HG03103 (cell line): ENCODE results near the gene FGF1.
A peak's percentile ranks its signal among the peaks of the same experiment; 100 is the strongest.

Source experiments
- ATAC-seq: cut with Tn5 transposase; IDR thresholded peaks from one replicate; pipeline ENCODE4 v1.9.1; 2021; ENCODE audit warnings: low read depth; ENCODE audit not compliant: unreplicated experiment

Gene FGF1

DNA sequence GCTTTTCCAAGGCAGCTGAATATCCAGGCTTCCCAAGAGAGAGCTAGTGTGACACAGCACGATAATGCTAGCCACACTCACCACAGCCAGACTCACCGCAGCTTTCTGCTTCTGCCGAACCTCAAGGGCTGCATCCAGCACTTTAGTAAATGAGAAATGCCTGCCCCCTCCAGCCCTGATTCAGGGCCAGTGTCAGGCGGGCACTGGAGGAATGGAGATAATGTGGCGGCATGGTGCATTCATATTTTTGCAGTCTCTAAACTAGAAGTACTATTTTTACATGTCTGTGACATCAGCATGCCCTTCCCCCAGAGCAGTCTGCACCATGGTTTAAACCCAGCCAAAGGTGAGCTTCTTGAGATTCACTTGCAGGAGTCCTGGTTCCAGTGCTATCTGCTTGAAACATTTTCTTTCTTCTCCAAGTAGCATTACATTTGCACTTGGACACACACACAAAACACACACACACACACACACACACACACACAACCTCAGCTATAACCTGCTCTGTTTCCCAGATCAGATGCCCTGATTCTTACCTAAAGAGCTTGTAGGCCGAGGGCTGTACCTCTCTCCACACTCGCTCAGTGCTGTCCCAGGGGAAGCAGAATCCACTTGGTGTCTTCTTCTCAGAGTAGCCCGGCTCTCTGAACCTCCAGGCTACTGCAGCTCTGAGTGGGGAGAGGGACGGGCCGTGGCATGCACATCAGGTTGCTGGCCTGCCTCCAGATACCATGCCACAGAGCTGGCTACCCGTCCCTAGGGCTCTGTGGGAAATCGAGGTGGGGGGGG lies at the start of gene FGF1:
Gene FGF1, minus strand, starts transcription at position 673 of the 792 bp plus-strand sequence. CDS start 71,963 bp downstream, outside the sequence.
- no peak for ATAC-seq

GRCh38 chr5:142727735-142728047 lies 41.8 kb upstream of the FGF1 start:
- ATAC-seq = no peak

DNA sequence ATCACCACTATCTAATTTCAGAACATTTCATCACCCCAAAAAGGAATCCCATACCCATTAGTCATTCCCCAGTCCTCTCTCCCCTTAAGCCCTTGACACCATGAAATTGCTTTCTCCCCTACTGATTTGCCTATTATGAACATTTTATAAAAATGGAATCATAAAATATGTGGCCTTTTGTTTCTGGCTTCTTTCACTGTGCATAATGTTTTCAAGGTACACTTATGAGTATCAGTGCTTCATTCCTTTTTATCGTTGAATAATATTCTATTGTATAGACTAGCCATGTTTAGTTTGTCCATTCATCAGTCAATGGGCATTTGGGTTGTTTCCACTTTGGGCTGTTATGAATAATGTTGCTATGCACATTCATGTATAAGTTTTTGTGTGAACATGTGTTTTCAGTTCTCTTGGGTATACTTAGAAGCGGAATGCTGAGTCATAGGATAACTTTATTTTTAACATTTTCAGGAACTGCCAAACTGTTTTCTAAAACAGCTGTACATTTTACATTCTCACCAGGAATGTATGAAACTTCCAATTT lies 40.4 kb upstream of the FGF1 start:
- no peak for ATAC-seq

DNA sequence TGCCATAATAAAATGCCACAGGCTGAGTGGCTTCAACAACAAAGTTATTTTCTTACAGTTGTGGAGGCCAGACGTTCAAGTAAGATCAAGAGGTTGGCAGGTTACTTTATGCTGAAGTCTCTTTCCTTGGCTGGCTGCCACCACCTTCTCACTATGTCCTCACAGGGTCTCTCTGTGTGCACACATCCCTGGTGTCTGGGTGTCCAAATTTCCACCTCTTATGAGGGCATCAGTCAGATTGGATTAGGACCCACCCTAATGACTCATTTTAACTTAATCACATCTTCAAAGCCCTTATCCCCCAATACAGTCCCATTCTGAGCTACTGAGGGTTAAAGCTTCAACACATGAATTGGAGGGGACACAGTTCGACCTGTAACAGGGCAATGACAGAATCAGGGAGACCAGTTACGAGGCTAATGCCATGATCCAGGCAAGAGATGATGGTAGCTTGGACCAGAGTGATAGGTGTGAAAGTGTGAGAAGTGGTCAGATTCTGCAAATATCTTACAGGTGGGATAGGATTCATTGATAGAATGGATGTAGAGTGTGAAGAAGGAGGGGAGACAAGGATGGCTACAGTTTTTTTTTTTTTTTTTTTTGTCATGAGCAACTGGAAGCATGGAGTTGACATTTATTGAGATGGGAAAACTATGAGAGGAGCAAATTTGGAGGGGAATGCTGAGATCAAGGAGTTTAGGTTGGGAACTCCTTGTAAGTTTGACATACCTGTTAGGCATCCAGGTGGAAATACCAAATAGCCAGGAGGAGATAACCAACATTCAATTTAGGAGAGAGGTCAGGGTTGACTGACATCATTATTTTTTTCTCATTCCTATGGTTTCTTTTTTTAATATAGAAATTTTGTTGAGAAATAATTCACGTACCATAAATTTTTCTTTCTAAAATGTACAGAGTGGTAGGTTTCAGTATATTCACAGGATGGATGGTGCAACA lies 39.6 kb upstream of the FGF1 start:
- ATAC-seq = no peak

- no peak for ATAC-seq
These were observed 38.9 kb upstream of the FGF1 start for GRCh38 chr5:142724821-142725220.

DNA sequence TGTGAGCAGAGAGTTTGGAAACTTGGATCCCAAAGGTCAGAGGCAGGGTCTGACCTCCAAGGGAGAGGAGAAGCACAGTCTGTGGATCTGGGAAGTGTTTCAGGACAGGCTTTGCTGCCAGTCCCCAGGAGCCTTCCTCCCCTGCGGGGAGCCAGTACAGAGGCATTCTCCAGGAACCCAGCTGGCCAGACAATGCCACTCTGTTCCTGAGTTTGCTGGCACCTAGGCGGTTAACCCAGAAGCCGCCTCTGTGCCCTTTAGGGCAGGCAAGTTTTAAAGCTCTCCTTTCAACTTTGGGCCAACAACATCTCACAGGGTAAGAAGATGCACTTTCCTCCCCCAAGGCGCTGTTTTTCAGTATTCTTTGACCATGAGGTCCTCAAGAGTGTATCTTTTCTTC lies 37.0 kb upstream of the FGF1 start:
- ATAC-seq = no peak

DNA sequence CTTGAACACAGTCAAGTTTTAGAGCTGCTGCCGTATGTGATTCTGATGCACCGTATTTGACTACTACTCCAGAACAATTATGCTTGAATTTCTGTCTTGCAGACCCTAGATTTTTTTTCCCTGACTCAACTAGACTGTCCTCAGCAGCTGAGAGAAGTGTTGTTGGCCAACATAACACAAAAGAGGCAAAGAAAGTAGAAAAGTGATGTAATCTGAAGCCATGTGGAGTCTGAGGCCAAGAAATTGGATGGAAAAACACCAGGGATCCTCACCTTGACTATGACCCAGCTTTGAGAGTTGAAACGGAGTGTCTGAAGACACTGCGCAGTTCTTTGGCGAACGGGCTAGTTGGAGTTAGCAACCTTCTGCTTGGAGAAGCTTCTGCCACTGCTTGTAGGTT lies 36.3 kb upstream of the FGF1 start:
- ATAC-seq = no peak

- ATAC-seq = no peak
These were observed 34.9 kb upstream of the FGF1 start for GRCh38 chr5:142720641-142721271.

DNA sequence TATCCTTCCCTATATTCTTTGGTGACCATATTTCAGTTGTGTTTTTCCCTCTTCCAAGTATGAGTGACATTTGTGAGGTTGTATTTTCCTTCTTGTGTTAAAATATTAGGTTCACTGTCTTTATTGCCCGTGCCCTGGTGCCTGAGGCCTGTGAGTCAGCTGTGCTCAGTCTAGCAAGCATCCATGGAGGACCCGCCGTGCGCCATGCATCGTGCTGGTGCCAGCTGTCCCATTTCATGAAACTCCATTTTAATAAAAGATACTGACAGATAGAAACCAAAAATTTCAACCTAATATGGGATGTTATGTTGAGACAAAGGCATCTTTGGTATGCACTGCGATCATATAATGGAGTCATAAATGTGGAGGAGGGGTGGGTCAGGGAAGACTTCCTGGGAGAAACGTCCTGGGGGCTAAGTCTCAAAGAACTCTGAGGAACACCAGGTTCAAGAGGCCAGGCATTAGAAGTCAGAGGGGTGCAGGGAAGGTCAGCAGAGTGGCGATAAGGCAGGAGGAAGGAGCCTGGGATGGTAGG lies 34.0 kb upstream of the FGF1 start:
- ATAC-seq = no peak

GRCh38 chr5:142717582-142718215 lies 31.8 kb upstream of the FGF1 start:
- ATAC-seq = no peak

DNA sequence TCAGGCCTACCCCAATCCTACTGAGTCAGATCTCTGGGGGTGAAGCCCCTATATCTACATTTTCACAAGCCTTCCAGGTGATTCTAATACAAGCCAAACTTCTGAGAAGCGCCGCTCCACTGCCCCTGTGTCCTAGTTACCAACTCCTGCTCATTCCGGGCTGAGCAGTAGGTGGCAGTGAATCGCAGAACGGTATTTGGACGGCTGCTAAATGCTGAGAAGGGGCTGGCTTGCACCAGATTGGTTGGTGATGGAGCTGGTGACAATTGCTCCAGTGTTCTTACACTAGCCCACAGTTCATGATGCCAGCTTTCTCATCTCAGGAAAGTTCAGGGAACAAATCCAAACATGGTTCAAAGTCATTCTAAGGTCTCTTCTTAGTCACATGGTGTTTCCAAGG lies 31.1 kb upstream of the FGF1 start:
- peak; percentile 39 for ATAC-seq

DNA sequence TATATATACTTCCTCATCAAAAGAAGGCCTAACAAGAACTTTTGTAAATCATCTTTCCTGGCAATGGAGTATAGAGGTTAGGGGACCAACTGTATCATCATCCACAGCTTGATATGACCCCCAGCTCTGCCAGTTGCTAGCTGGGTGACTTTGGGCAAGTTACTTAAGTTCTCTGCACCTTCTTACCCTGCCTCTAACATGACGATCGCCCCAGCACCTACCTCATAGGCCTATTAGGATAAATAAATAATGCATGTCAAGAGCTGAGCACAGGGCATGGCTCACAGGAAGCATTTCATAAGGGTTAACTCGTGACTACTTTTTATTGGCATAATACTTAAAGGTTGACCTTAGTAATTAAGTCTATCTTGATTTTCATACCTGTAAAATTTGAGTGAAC lies 29.4 kb upstream of the FGF1 start:
- ATAC-seq = no peak

GRCh38 chr5:142713121-142713706 lies 27.3 kb upstream of the FGF1 start:
- peak; percentile 99 for ATAC-seq

DNA sequence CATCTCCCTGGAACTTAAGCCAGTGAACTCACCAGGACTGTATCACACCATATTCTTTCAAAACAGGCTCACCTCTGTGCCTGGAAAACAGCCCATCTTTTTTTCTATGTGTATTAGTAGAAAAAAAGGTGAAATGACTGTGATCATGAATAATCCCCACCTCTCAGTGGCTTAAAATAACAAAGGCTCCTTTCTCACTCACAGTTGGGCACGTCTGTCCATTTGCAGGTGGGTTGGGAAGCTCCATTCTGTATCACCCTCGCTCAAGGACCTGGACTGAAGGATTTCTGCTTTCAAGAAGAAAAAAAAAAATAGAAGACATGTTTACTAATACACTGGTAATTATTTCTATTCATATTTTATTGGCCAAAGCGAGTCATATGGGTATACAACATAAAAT lies 17.3 kb upstream of the FGF1 start:
- ATAC-seq = no peak

DNA sequence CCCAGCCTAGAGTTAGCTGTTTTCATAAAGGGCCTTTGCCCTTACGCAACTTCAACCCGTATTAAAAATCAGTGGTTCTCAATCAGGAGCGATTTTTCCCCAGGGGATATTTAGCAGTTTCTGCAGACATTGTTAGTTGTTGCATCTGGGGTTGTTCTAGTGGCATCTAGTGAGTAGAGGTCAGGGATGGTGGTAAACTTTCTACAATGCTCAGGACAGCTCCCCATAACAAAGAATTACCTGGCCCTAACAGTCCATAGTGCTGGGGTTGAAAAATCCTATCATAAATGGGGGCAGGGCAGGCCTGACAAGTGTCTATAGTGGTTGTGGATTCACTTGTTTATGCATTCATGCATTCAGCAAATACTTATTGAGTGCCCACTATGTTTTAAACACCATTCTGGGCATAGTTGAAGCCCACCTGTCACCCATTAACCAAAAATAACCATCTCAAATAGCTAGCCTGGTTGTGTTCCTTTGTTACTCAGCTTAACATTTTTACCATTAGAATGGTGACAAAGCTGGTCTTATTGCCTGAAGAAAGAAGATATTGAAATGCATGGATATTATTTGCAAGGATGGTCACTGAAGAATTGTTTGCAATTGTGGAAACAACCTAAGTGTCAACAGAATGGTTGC lies 15.9 kb upstream of the FGF1 start:
- ATAC-seq = no peak

DNA sequence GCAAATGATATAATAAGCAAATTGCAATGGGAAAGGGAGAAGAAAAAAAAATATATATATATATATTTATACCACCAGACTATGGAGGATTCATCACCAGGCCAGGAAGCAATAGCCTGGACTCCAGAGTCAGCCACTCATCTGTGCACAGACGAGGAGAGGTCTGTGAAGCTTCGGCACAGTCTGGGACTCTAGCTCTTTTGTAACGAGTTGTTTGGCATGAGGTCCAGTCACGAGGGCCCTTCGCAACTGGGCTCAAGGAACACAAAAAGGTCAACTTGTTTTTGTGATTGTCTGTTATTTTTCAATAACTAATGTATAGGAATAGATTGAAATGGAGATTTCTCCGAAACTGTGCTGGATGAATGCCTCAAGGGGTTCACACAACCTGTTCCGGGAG lies 14.7 kb upstream of the FGF1 start:
- ATAC-seq = no peak

GRCh38 chr5:142699184-142699720 lies 13.4 kb upstream of the FGF1 start:
- ATAC-seq = no peak

DNA sequence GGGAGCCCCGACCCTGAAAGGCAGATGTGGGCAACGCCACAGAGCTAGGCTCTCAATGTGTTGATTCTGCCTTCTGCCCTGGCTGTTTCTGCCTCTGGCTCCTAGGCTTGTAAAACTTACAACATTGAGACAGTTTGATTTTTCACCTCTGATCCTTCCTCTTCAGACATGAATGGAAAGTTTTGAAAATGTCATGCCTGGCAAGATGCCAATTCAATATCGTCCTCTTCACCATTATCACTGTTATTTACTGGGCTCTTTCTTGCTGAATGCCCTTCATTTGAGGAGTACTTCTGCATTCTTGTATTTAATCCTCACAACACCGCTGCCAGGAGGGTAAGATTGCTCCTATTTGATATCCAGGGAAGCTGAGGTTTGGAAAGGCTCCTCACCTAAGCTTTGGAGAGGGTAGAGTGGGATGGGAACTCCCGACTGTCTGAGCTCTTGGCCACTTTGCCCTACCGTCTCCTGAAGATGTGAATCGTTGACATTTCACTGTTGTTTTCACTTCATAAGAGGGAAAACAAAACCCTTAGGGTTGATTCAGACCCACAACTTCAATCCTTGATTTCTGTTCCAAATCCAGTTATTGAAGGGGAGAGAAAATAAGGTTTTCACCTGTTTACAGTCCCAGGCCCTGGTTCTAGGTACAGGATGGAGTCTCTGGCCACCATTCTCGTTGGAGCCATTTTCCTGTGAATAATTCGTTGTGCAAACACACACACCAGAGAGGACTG lies 12.7 kb upstream of the FGF1 start:
- no peak for ATAC-seq
